Body of pancreas (tissue), 4 donors: ENCODE measurements around the gene RUBCN.

Experiments
- CTCF ChIP-seq, 7 experiments: fragments of 450-650 bp in 4 of 7; fragments of 200-600 bp in 3 of 7; sonication (generic) in 3 of 7; IDR thresholded peaks; one replicate each; pipeline ENCODE4 v1.5.1; 2016 to 2019; ENCODE audit warnings: antibody characterized with exemption in 7 of 7
- POLR2A ChIP-seq, 3 donors: fragments of 450-650 bp; IDR thresholded peaks; one replicate each; pipeline ENCODE4 v1.6.1; 2016; ENCODE audit warnings: antibody characterized with exemption in 3 of 3, mild to moderate bottlenecking in 2 of 3

GRCh38 chr3:197736010-197736490 lies 654 bp downstream of the RUBCN start:
- TF ChIP-seq POLR2A (IDR thresholded peaks at IDR 0.05), result no peak
- no peak for TF ChIP-seq CTCF (IDR thresholded peaks at IDR 0.05)
